ENCODE measurements around the gene SYT1.

- TF ChIP-seq CTCF (conservative IDR thresholded peaks at IDR 0.05 in 1 of 2, IDR thresholded peaks at IDR 0.05 in 1 of 2; ENCODE audit: extremely low read depth in 1 of 2, insufficient read depth in 1 of 2, low read depth in 1 of 2, low read length in 2 of 2) (no peak), EZH2 (IDR thresholded peaks at IDR 0.05; ENCODE audit: borderline replicate concordance, low read length) (no peak)
Observed at GRCh38 chr12:79125358-79125757, 260.8 kb downstream of the SYT1 start.

All from mammary epithelial cell (primary cell).